HG03571 (cell line): ENCODE measurements around the gene USF3.
"Not testable (repeated sequence)": the region's sequence is repeated elsewhere in the genome, so short reads cannot be mapped to it uniquely, and the experiment has no call there.

Experiments used
- ATAC-seq: cut with Tn5 transposase; IDR thresholded peaks from one replicate; pipeline ENCODE4 v1.9.1; 2021; ENCODE audit not compliant: unreplicated experiment

USF3 gene

GRCh38 chr3:113659101-113659541 is 37.3 kb downstream of the USF3 start:
- ATAC-seq, result no peak

- no peak for ATAC-seq
These were observed 38.3 kb downstream of the USF3 start for GRCh38 chr3:113658107-113658506.

GRCh38 chr3:113654851-113655250 is 41.6 kb downstream of the USF3 start:
- no peak for ATAC-seq

GRCh38 chr3:113654310-113654709 is 42.1 kb downstream of the USF3 start:
- no peak for ATAC-seq

GRCh38 chr3:113649174-113649845 is 47.1 kb downstream of the USF3 start:
- ATAC-seq, result no peak

- ATAC-seq, result no peak
These were observed 47.9 kb downstream of the USF3 start for GRCh38 chr3:113648524-113648923.

- ATAC-seq, result no peak
These were observed 52.9 kb downstream of the USF3 start for GRCh38 chr3:113643583-113643982.

- no peak for ATAC-seq
These were observed 57.5 kb downstream of the USF3 start for GRCh38 chr3:113638910-113639309.

- ATAC-seq, result no peak
These were observed 58.7 kb downstream of the USF3 start for GRCh38 chr3:113637756-113638155.

- not testable (repeated sequence) for ATAC-seq
These were observed 60.4 kb downstream of the USF3 start for GRCh38 chr3:113636034-113636433.

- ATAC-seq, result no peak
These were observed 61.5 kb downstream of the USF3 start for GRCh38 chr3:113634782-113635474.

GRCh38 chr3:113631573-113631972 is 64.9 kb downstream of the USF3 start:
- no peak for ATAC-seq

GRCh38 chr3:113630956-113631542 is 65.4 kb downstream of the USF3 start:
- no peak for ATAC-seq

- ATAC-seq, result no peak
These were observed 66.6 kb downstream of the USF3 start for GRCh38 chr3:113629584-113630421.

- no peak for ATAC-seq
These were observed 67.7 kb downstream of the USF3 start for GRCh38 chr3:113628788-113629187.

GRCh38 chr3:113628316-113628715 is 68.1 kb downstream of the USF3 start:
- no peak for ATAC-seq

GRCh38 chr3:113626503-113627371 is 69.7 kb downstream of the USF3 start:
- ATAC-seq, result no peak

GRCh38 chr3:113625834-113626233 is 70.6 kb downstream of the USF3 start:
- no peak for ATAC-seq

- no peak for ATAC-seq
These were observed 72.6 kb downstream of the USF3 start for GRCh38 chr3:113623811-113624210.

- no peak for ATAC-seq
These were observed 73.1 kb downstream of the USF3 start for GRCh38 chr3:113623324-113623723.
